T1000 (cell line): ENCODE data around the gene SOX5.

ENCODE experiments used
- DNase-seq: peaks from one replicate; lab custom pipeline; 2025; ENCODE audit warnings: mixed read lengths; lab: John Stamatoyannopoulos, UW

SOX5 gene

GRCh38 chr12:23686095-23686494 lies 263.4 kb downstream of the SOX5 start:
- no peak for DNase-seq

- DNase-seq = no peak
Observed at GRCh38 chr12:23684121-23684520, 265.3 kb downstream of the SOX5 start.

DNA sequence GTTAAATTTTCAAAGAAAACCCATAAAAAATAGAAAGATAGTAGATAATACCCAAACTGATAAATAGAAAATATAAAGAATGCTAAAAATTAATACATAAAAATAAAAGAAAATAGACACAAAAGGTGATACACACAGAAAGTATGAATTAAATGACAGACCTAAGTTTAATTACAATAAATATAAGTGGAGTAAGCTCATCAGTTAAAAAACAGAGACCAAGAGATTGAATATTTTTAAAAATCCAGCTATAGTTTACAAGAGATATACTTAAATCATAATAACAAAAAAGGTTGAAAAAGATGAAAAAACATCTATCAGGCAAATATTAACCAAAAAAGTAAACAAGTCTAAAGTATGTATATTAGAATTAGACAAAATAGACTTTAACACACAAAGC lies 268.2 kb downstream of the SOX5 start:
- DNase-seq = no peak

DNA sequence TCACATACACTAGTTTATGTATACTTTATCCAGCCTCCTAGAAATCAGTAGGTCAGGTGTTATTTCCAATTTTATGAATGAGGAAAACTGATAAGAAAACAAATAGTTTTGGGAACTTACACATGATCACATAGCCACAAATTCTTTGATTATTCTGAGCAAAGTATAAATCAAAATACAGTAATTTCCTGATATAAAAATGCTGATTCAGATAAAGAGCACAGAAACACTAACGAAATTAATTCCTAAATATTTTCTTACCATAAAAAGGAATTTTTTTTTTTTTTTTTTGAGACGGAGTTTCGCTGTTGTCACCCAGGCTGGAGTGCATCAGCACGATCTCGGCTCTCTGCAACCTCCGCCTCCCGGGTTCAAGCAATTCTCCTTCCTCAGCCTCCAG lies 275.4 kb downstream of the SOX5 start:
- DNase-seq = no peak

GRCh38 chr12:23671881-23672280 lies 277.6 kb downstream of the SOX5 start:
- DNase-seq = no peak

GRCh38 chr12:23670684-23671083 lies 278.8 kb downstream of the SOX5 start:
- DNase-seq = no peak

DNA sequence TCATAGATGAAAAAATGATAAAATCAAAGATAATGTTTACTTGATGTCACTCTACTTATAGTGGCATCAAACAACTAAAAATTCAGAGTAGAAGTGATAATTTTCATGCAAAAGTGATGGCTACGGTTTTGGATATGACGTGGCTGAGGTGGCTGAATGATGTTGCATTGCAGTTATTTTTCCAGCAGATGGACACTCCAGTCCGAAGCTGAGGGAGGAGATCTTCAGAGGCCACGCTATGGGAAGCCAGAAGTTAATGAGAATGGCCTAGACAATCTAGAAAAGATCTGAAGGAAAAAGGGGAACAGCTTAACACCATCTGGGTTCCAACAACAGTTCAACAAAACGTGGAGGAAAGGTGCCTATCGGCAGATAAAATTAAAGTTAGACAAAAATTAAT lies 279.8 kb downstream of the SOX5 start:
- DNase-seq = no peak

DNA sequence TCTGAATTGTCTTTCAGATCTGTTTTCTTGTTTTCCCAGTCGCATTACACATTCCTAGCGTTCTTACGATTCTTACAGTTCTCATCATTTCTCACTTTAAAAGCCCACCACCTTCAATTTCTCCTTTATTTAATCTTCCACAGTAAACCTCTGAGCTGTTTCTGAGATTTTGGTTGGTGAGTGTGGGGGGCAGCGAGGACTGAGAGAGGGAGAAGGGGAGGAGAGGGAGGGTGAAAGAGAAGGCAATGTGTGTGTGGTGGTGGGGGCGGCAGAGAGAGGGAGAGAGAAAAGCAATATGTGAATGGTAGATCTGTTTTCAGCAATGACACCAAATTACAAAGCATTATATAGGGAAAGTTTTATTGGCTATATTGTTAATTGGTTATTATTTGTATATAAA lies 282.6 kb downstream of the SOX5 start:
- DNase-seq = no peak

DNA sequence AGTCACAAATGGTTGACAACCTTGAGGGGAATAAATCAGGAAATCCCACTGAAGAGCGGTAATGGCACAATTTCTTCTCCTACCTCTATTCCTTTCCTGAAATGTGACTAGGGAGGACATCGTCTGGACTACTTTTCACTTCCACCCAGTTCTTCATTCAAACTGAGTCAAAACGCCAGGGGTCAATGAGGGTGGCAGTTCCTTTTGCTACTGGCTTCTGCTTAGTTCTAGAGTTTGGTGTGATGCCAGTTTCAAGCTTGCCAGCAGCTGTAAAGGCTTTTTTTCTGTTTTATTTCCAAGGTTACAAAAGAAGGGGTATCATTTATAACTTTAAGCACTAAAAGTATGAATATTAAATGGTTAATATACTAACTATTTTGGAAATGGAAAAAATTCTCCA lies 286.5 kb downstream of the SOX5 start:
- DNase-seq = no peak

- DNase-seq = no peak
Observed at GRCh38 chr12:23659131-23659530, 290.3 kb downstream of the SOX5 start.

- no peak for DNase-seq
Observed at GRCh38 chr12:23657598-23657997, 291.9 kb downstream of the SOX5 start.

DNA sequence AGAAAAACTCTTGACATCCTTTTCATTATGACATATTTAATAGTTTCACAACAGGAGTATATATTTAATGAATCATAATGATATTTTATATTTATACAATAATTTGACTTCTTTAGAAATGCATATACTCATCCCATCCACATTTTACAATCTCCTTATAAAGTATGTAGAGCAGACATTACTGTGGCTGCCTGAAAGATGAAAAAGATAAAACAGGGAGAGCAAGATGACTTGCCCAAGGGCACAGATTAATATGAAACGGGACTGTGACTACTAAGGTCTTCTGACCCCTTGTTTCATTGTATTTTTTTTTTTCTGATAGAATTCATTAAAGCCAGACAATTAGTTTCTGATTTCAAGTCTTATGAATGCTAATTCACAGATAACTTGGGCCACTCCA lies 293.6 kb downstream of the SOX5 start:
- DNase-seq = no peak

DNA sequence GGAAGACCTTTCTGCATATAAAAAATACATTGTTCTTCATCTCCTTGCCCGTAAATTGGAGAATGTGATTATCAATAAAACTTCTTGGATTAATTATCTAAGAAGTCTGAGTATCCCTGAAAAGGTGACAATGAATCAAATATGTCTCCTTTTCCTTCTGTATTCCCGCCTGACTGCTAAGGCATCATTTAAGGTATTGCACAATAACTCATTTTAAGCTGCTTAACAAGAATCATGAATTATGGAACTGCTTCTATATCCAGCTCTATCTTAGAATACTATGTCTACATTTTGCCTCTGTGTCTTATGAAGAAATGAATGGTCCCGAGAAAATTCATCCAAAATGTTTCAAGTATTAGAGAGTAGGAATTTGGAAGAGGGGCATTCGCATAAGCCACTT lies 294.4 kb downstream of the SOX5 start:
- no peak for DNase-seq

- no peak for DNase-seq
Observed at GRCh38 chr12:23648546-23648945, 300.9 kb downstream of the SOX5 start.

- no peak for DNase-seq
Observed at GRCh38 chr12:23640754-23641153, 308.7 kb downstream of the SOX5 start.

DNA sequence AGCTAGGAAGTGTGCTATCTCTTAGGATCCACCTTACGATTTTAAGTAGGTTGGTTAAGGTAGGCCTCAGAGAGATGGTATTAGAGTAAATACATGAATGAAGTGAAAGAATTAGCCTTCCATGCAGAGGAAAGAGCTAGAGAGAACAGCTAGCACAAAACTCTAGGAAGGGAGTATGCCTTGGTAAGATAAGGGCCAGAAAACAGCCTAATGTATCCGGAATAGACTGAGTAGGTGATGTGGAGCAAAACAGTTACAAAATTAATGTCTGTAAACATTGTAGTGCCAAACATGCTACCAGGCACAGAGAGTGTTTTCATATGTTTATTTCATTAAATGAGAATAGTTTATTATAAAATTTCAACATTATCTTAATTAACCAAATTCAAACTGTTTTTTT lies 315.1 kb downstream of the SOX5 start:
- DNase-seq = no peak

GRCh38 chr12:23631786-23632377 lies 317.6 kb downstream of the SOX5 start:
- DNase-seq = no peak

GRCh38 chr12:23630524-23630923 lies 318.9 kb downstream of the SOX5 start:
- DNase-seq = no peak

DNA sequence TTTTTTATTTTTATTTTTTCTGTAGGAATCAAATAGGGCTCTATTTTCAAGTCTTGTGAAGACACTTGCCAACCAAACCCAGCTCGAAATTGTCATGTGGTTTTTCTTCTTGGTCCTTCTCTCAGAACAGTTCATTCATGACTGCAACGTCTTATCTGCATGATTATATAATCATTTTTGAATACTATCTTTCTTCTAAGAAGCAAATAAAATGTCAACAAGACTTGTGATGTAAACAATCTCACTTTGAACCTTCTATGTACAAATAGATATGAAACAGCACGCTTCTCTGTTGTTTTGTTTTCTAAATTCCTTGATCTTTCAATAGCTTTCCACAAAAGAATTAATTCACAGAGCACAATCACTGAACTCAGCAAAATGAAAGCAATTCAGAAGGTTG lies 320.7 kb downstream of the SOX5 start:
- DNase-seq = no peak

- no peak for DNase-seq
Observed at GRCh38 chr12:23626791-23627190, 322.7 kb downstream of the SOX5 start.

- DNase-seq = no peak
Observed at GRCh38 chr12:23621900-23622299, 327.6 kb downstream of the SOX5 start.

GRCh38 chr12:23618718-23619117 lies 330.8 kb downstream of the SOX5 start:
- DNase-seq = no peak

DNA sequence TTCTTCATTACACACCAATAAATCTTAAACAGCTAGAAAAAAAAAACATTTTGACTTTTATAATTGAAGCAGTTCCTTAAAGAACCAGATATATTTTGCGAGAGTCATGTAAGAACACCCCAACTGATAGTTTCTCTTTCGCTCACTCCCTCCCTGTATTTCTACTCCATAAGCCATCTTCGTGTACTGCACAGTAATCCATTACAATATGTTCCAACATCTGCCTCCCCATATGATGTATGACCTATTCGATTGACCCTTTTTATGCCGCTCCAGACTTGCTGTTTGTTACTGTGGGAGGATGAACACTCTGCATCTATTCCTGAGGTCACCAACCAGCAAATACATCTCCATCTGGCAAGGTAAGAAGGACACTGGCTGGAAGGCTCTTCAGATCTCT lies 331.7 kb downstream of the SOX5 start:
- DNase-seq = no peak

GRCh38 chr12:23614280-23614679 lies 335.2 kb downstream of the SOX5 start:
- DNase-seq = no peak

GRCh38 chr12:23611320-23611719 lies 338.1 kb downstream of the SOX5 start:
- no peak for DNase-seq
